Thoracic aorta (tissue), 2 donors: ENCODE data around the gene AGTPBP1. TPM values are rescaled to one million over a fixed set of nuclear protein-coding genes. Genes with fewer than 3 reads are reported as not detected.

Experiments
- ATAC-seq: fragments of 150-250 bp; one replicate; pipeline ENCODE4 v1.8.0; 2017; ENCODE audit warnings: low read depth; ENCODE audit not compliant: insufficient number of reproducible peaks, low FRiP score
- DNase-seq: peaks from one replicate; pipeline ENCODE4 v3.0.0-alpha.2; 2020; ENCODE audit warnings: low spot score
- H3K27ac ChIP-seq, 2 donors: fragments of 200-600 bp; sonication (generic); 1 replicate in 1 of 2; 2 replicates in 1 of 2; pipeline ENCODE4 v1.5.1; 2016; ENCODE audit warnings: mild to moderate bottlenecking in 2 of 2, moderate library complexity in 2 of 2
- H3K27me3 ChIP-seq: fragments of 200-600 bp; sonication (generic); replicated peaks from 2 replicates; pipeline ENCODE4 v1.6.0; 2016; ENCODE audit warnings: mild to moderate bottlenecking; ENCODE audit not compliant: insufficient read depth
- H3K36me3 ChIP-seq: fragments of 200-600 bp; sonication (generic); one replicate; pipeline ENCODE4 v1.5.1; 2016
- H3K4me1 ChIP-seq, 2 donors: fragments of 200-600 bp; sonication (generic); 1 replicate in 1 of 2; 2 replicates in 1 of 2; pipeline versions ENCODE4 v1.5.1 to v1.6.0; 2016; ENCODE audit warnings: low read depth in 2 of 2, mild to moderate bottlenecking in 1 of 2; ENCODE audit not compliant: control insufficient read depth in 1 of 2
- H3K4me3 ChIP-seq: fragments of 200-600 bp; sonication (generic); 2 replicates; pipeline ENCODE4 v1.5.1; 2016; ENCODE audit warnings: mild to moderate bottlenecking
- H3K9me3 ChIP-seq: fragments of 200-600 bp; sonication (generic); 2 replicates; pipeline ENCODE4 v1.5.1; 2016
- total RNA-seq, 2 donors: library from RNA; depleted of rRNA; stranded (reverse); fragments of >200 nt; gene quantifications; one replicate each; pipeline versions ENCODE4 v1.1.0 to v1.2.3, GENCODE V29; 2016
- TF ChIP-seq, protein P1 (sequence below): fragments of 200-600 bp; sonication (generic); IDR thresholded peaks from one replicate; pipeline ENCODE4 v1.5.1; 2019; ENCODE audit warnings: antibody characterized with exemption

Gene AGTPBP1
- total RNA-seq, 2 donors from 2014 or later, result 35.0 to 38.3 TPM

DNA sequence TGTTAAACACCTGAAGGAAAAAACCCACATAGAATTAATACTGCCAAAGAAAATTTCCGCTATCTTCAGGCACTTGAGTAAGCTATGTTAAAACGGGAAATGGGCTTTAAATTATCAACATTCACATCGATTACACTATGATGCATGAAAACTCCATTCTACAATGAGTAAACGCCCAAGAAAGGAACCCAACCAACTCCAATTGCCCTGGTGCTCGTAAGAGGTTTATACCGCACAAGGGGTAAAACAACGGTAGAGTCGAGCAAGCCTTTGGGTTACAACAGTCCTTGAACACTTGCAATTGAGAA is 1.0 kb downstream of the AGTPBP1 start:
- H3K36me3 ChIP-seq, result no peaks in the 10 kb centered on the region
- peak overlapping the region; percentile 97 for H3K4me3 ChIP-seq
- ATAC-seq (no peak), DNase-seq (no peak)
- TF ChIP-seq, protein P1, sequence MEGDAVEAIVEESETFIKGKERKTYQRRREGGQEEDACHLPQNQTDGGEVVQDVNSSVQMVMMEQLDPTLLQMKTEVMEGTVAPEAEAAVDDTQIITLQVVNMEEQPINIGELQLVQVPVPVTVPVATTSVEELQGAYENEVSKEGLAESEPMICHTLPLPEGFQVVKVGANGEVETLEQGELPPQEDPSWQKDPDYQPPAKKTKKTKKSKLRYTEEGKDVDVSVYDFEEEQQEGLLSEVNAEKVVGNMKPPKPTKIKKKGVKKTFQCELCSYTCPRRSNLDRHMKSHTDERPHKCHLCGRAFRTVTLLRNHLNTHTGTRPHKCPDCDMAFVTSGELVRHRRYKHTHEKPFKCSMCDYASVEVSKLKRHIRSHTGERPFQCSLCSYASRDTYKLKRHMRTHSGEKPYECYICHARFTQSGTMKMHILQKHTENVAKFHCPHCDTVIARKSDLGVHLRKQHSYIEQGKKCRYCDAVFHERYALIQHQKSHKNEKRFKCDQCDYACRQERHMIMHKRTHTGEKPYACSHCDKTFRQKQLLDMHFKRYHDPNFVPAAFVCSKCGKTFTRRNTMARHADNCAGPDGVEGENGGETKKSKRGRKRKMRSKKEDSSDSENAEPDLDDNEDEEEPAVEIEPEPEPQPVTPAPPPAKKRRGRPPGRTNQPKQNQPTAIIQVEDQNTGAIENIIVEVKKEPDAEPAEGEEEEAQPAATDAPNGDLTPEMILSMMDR, result no peak
- peak overlapping the region; percentile 75 to 76 for H3K27ac ChIP-seq
- H3K27me3 ChIP-seq, result no peaks in the 10 kb centered on the region
- peaks cover 8 to 12% of the 10 kb centered on the region in 2 donors for H3K4me1 ChIP-seq
- H3K9me3 ChIP-seq, result no peaks in the 10 kb centered on the region

DNA sequence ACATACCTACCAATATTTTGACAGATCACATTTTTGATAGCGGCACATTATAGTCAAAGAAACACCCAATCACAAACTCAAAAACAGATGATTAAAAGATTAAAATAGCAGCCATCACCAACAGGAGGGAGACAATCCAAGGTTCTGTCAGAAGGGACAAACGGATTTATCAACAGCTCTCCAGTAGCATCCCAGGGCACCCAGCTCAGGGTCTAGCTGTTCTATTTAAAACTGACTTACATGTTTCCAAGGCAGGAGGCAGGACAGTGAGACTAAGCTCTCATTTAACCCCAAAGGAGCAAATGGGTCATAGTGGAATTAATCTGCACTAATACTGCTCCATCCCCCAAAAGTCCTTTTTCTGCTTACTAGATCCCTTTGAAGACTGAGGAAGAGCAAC is 3.2 kb downstream of the AGTPBP1 start:
- no peak overlapping the region for H3K4me3 ChIP-seq
- H3K27ac ChIP-seq, result no peak overlapping the region
- no peaks in the 10 kb centered on the region for H3K9me3 ChIP-seq
- ATAC-seq (no peak), DNase-seq (no peak)
- H3K36me3 ChIP-seq, result no peaks in the 10 kb centered on the region
- TF ChIP-seq, protein P1, result no peak
- H3K27me3 ChIP-seq, result no peaks in the 10 kb centered on the region
- H3K4me1 ChIP-seq, result peaks cover 8 to 12% of the 10 kb centered on the region in 2 donors

DNA sequence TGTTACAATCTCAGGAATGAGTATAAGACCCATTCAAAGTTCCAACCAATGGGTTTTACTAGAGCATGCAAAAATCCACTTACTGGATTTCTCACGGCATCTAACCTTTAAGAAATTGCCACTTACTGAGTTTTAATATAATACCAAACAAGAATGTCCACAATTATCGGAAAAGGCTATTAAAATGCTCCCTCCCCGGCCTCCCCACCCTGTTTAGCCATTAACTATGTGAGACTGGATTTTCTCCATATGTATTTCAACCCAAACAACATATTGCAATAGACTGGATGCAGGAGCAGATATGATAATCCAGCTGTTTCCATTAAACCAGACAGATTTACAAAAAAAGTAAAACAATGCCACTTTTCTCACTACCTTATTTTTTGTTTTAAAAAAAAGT is 4.1 kb downstream of the AGTPBP1 start:
- TF ChIP-seq, protein P1, result no peak
- DNase-seq (no peak), ATAC-seq (no peak)
- Histone ChIP-seq H3K27ac (no peak overlapping the region), H3K36me3 (no peaks in the 10 kb centered on the region), H3K9me3 (no peaks in the 10 kb centered on the region), H3K4me3 (no peak overlapping the region), H3K4me1 (peaks cover 4 to 8% of the 10 kb centered on the region in 2 donors), H3K27me3 (no peaks in the 10 kb centered on the region)

DNA sequence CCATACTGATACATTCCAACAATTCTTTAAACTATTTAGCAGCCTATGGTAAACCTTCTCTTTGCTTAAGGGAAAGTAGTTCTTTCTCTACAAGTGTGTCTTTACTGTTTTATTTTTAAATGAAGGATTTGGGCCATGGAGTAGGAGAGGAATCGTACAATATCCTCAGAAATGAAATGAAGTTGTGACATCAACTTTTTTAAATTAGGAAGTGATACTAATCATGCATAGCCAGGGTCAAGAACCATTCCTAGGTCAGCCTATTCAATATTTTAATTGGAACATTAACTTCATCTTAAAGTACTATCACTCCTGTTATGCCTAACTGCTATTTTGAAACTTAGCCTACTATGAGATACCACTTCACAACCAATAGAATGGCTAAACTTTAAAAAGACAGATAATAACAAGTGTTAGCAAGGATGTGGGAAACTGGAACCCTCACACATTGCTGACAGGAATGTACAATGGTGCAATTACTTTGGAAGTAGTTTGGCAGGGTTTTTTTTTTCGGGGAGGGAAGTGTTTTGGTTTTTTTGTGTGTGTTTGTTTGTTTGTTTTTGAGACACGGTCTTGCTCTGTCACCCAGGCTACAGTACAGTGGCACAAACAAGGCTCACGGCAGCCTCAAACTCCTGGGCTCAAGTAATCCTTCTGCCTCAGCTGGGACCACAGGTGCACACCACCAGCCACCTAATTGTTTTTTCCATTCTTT is 10.7 kb downstream of the AGTPBP1 start:
- Histone ChIP-seq H3K27me3 (no peaks in the 10 kb centered on the region), H3K27ac (no peak overlapping the region), H3K36me3 (no peaks in the 10 kb centered on the region), H3K4me3 (no peak overlapping the region), H3K9me3 (no peaks in the 10 kb centered on the region), H3K4me1 (peaks cover 0 to 10% of the 10 kb centered on the region in 2 donors)
- TF ChIP-seq, protein P1, result no peak
- DNase-seq, result no peak
- ATAC-seq, result no peak

DNA sequence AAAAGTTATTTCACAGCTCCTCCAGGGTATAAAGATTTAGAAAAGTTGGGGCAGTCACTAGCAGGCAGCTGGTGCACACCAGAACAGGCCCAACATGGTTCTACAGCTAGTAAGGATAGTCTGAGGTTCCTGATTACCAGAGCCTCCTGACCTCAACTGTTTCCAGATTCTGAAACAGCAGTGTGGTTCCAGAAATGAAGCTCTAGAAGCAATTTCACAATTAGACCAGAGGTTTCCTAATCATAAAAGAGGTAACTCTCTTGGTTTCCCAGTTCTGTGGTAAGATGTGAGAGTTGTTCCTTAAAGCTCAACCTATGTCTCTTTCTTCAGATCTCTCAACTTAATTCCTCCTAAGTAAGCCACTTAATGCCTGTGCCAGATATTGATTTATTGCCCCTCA is 11.9 kb downstream of the AGTPBP1 start:
- Histone ChIP-seq H3K27me3 (no peaks in the 10 kb centered on the region), H3K36me3 (no peaks in the 10 kb centered on the region), H3K9me3 (no peaks in the 10 kb centered on the region), H3K27ac (no peak overlapping the region), H3K4me3 (no peak overlapping the region), H3K4me1 (peaks cover 0 to 10% of the 10 kb centered on the region in 2 donors)
- TF ChIP-seq, protein P1, result no peak
- DNase-seq (no peak), ATAC-seq (no peak)
